RCC 7860 (cell line): ENCODE measurements around the gene KCTD20.

Experiments
- DNase-seq: peaks from one replicate; pipeline ENCODE4 v3.0.0-alpha.2; 2015; ENCODE audit warnings: low spot score
- FAIRE-seq: peaks from 2 replicates; lab custom pipeline; 2012; peaks lifted over from hg19 to GRCh38; lab: Jason Lieb, UNC

The KCTD20 gene

GRCh38 chr6:36523936-36524499 lies 81.2 kb downstream of the KCTD20 start:
- FAIRE-seq (no peak), DNase-seq (no peak)

DNA sequence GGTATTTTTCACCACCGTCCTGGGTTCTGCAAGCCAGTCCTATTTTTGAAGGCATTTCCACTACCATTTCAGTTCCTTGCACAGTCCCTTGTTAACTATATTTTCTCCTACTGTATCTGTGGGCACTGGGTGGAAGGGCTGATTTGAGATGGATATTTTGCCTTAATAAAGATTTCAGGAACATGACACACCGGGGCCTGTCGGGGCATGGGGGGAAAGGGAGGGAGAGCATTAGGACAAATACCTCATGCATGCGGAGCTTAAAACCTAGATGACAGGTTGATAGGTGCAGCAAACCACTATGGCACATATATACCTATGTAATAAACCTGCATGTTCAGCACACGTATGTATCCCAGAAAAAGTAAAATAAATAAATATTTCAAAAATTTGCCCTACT lies 82.1 kb downstream of the KCTD20 start:
- DNase-seq = no peak
- no peak for FAIRE-seq

- no peak for FAIRE-seq
- DNase-seq = no peak
These were observed 82.5 kb downstream of the KCTD20 start for GRCh38 chr6:36525346-36525745.

- FAIRE-seq (no peak), DNase-seq (no peak)
These were observed 83.3 kb downstream of the KCTD20 start for GRCh38 chr6:36526066-36526465.

- no peak for FAIRE-seq
- DNase-seq = no peak
These were observed 90.5 kb downstream of the KCTD20 start for GRCh38 chr6:36533321-36533720.

DNA sequence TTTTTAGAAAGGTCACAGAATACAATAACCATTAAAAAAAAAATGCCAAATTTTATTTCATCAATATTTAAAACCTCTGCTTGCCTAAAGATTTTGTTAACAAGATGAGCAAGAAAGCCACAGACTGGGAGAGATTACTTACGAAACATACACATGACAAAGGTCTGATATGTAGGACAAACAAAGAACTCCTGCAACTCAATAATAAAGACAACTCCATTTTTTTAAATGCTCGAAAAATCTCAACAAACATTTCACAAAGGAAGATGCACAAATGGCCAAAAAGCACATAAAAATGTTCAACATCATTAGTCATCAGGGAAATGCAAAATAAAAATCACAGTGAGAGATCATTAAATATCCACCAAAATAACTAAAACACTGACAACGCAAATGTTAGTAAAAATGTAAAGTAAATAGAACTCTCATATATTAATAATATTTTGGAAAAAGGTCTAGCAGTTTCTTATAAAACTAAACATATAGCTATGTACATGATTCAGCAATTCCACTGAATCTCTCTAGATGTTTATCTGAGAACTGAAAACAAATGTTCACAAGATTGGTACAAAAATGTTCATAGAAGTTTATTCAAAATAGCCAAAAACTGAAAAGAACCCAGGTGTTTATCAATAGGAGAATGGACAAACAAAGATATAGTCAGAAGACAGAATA lies 94.2 kb downstream of the KCTD20 start:
- FAIRE-seq = no peak
- DNase-seq = no peak

GRCh38 chr6:36539814-36540568 lies 97.2 kb downstream of the KCTD20 start:
- no peak for FAIRE-seq
- DNase-seq = no peak
